DOHH2 (cell line): Measurements from ENCODE around the gene CCDC126.
A peak's percentile ranks its signal among the peaks of the same experiment; 100 is the strongest.
"Not testable (repeated sequence)": the region's sequence is repeated elsewhere in the genome, so short reads cannot be mapped to it uniquely, and the experiment has no call there.

Experiments used
- H3F3A ChIP-seq: fragments of 200-600 bp; sonication (generic), shearing (Covaris generic); 2 replicates; pipeline ENCODE4 v1.6.0; 2016; ENCODE audit warnings: antibody characterized with exemption, mild to moderate bottlenecking; ENCODE audit not compliant: control insufficient read depth, insufficient read depth
- H3K27ac ChIP-seq: fragments of 200-600 bp; sonication (generic); 2 replicates; pipeline ENCODE4 v1.5.1; 2014; ENCODE audit warnings: low read depth, mild to moderate bottlenecking, low read length, moderate library complexity
- H3K27me3 ChIP-seq: fragments of 200-600 bp; sonication (generic); 2 replicates; pipeline ENCODE4 v1.6.1; 2014; ENCODE audit warnings: mild to moderate bottlenecking, low read length, mixed read lengths; ENCODE audit not compliant: control insufficient read depth
- H3K36me3 ChIP-seq: fragments of 200-600 bp; sonication (generic); 2 replicates; pipeline ENCODE4 v1.6.1; 2014; ENCODE audit warnings: mild to moderate bottlenecking, low read length, moderate library complexity, mixed read lengths; ENCODE audit not compliant: control insufficient read depth
- H3K4me1 ChIP-seq: fragments of 200-600 bp; sonication (generic); 2 replicates; pipeline ENCODE4 v1.6.1; 2014; ENCODE audit warnings: mild to moderate bottlenecking, low read length, mixed read lengths; ENCODE audit not compliant: control insufficient read depth
- H3K4me2 ChIP-seq: fragments of 200-600 bp; sonication (generic); 2 replicates; pipeline ENCODE4 v1.6.0; 2014; ENCODE audit warnings: mild to moderate bottlenecking, low read length, moderate library complexity
- H3K4me3 ChIP-seq: fragments of 200-600 bp; sonication (generic); 2 replicates; pipeline ENCODE4 v1.5.1; 2014; ENCODE audit warnings: mild to moderate bottlenecking, low read length, mixed read lengths
- H3K79me2 ChIP-seq: fragments of 200-600 bp; sonication (generic); 2 replicates; pipeline ENCODE4 v1.6.1; 2014; ENCODE audit warnings: mild to moderate bottlenecking, low read length, mixed read lengths; ENCODE audit not compliant: control insufficient read depth
- H3K9me2 ChIP-seq: fragments of 200-600 bp; sonication (generic); replicated peaks from 2 replicates; pipeline ENCODE4 v1.6.1; 2014; ENCODE audit warnings: mild to moderate bottlenecking, low read length, mixed read lengths; ENCODE audit not compliant: control insufficient read depth
- H3K9me3 ChIP-seq: fragments of 200-600 bp; sonication (generic); 2 replicates; pipeline ENCODE4 v1.6.1; 2014; ENCODE audit warnings: antibody characterized with exemption, low read length, mixed read lengths; ENCODE audit not compliant: control insufficient read depth, insufficient read depth
- H4K20me1 ChIP-seq: fragments of 200-600 bp; sonication (generic); 2 replicates; pipeline ENCODE4 v1.6.0; 2014; ENCODE audit warnings: low read depth, mild to moderate bottlenecking, antibody characterized with exemption, low read length, moderate library complexity; ENCODE audit not compliant: control insufficient read depth, insufficient read depth
- EZH2phosphoT487 ChIP-seq: fragments of 200-600 bp; sonication (generic); IDR thresholded peaks from 2 replicates; pipeline ENCODE4 v1.6.1; 2017; ENCODE audit warnings: borderline replicate concordance, mild to moderate bottlenecking, antibody characterized with exemption, low read length, moderate library complexity, mixed read lengths
- TF ChIP-seq, protein P1 (sequence below): fragments of 200-600 bp; sonication (generic); IDR thresholded peaks from one replicate; pipeline ENCODE4 v1.5.1; 2014; ENCODE audit warnings: antibody characterized with exemption, mild to moderate bottlenecking, low read depth, low read length; ENCODE audit not compliant: poor library complexity, severe bottlenecking

CCDC126 gene

DNA sequence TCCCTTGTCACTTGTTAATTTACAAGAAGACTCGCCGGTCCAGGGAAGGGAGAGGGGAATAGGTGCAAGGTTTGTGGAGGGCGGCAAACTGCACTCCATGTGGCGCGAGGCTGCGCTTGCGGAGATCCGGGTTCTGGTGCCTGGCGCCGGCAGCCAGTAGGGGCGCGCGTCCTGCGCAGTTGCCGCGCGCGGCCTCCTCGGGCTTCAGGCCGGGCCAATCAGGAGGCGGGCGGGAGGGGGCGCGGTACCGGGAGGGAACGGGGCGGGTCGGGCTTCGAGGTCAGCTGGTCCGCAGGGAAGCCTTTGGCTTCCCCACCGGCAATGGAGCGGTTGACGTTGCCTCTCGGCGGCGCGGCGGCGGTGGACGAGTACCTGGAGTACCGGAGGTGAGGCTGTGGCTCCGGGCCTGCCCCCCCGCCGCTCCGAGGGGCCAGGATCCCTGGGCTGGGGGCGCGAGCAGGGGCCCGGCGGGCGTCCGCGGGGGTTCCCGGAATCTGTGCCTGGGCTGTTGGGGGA is 82.8 kb downstream of the CCDC126 start, which contains the start of gene FAM221A:
Gene FAM221A, plus strand, starts transcription at position 302 of the 516 bp plus-strand sequence. Its CDS starts 20 bp downstream, at position 322.
- Histone ChIP-seq H3K4me3 (peak within 1 kb of the TSS; percentile 70), H4K20me1 (no peaks in the 10 kb centered on the region), H3K79me2 (peaks cover 3% of the 10 kb centered on the region; the same call in 1 of the 2 replicates), H3F3A (no peaks in the 10 kb centered on the region), H3K4me1 (peaks cover 14% of the 10 kb centered on the region), H3K9me2 (no peaks in the 10 kb centered on the region), H3K27me3 (peaks cover 8% of the 10 kb centered on the region; the same call in 1 of the 2 replicates), H3K27ac (peak within 1 kb of the TSS; percentile 52), H3K36me3 (no peaks in the 10 kb centered on the region), H3K9me3 (peaks cover 3% of the 10 kb centered on the region; the same call in 1 of the 2 replicates), H3K4me2 (peak within 1 kb of the TSS; percentile 74)
- TF ChIP-seq EZH2phosphoT487, result no peak
- TF ChIP-seq, protein P1, sequence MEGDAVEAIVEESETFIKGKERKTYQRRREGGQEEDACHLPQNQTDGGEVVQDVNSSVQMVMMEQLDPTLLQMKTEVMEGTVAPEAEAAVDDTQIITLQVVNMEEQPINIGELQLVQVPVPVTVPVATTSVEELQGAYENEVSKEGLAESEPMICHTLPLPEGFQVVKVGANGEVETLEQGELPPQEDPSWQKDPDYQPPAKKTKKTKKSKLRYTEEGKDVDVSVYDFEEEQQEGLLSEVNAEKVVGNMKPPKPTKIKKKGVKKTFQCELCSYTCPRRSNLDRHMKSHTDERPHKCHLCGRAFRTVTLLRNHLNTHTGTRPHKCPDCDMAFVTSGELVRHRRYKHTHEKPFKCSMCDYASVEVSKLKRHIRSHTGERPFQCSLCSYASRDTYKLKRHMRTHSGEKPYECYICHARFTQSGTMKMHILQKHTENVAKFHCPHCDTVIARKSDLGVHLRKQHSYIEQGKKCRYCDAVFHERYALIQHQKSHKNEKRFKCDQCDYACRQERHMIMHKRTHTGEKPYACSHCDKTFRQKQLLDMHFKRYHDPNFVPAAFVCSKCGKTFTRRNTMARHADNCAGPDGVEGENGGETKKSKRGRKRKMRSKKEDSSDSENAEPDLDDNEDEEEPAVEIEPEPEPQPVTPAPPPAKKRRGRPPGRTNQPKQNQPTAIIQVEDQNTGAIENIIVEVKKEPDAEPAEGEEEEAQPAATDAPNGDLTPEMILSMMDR, result peak; percentile 81

DNA sequence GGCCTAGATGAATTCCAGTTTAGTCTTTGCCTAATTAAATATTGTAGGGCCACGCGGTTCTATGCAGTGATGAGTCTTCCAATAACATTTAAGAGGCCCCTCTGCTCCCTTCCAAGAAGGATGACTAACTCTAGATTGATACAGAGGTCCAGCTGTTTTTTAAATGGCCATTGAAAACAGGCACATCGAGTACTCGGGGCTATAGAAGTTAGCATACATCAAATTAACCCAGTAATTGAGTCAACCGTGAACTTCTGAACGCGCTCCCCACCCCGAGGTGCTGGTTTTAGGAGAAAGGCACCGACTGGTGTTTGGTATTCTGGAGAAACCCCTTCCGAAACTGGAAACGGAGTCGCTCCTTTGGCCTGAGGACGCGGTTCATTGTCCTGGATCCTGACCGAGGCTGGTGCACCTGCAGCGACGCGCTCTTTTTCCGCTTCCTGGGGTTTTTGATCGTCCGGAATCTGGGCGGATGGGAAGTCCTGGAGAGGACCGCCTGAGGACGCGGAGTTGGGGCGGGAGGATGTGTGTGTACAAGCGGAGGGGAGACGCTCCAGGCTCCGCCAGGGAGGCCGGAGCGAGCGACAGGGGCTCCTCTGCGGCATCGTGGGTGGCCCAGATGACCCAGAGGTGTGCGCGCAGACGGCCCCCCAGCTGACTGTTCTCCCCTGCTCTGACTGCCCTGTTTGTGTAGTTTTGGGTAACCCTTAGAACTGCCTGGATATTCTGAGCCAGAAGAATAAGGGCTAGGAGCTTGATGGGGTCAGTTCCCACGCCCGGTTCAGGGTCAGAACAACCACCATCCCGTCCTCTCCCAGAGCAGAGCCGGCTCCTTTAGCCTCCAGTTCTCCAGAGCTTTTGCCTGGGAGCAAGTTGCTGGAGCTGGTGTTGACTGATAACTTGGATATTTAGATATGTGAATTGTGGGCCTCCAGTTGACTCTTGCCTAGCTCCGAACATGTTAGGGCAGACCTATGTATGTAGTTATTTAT is 83.5 kb downstream of the CCDC126 start:
- no peaks in the 10 kb centered on the region for H3K9me2 ChIP-seq
- H3K4me2 ChIP-seq, result peak overlapping the region; percentile 74
- TF ChIP-seq, protein P1, result no peak
- TF ChIP-seq EZH2phosphoT487, result no peak
- H3K27me3 ChIP-seq, result peaks cover 8% of the 10 kb centered on the region; the same call in 1 of the 2 replicates
- no peaks in the 10 kb centered on the region for H3F3A ChIP-seq
- H4K20me1 ChIP-seq, result no peaks in the 10 kb centered on the region
- H3K36me3 ChIP-seq, result no peaks in the 10 kb centered on the region
- H3K79me2 ChIP-seq, result peaks cover 3% of the 10 kb centered on the region; the same call in 1 of the 2 replicates
- peak overlapping the region; percentile 52 for H3K27ac ChIP-seq
- H3K4me3 ChIP-seq, result peak overlapping the region; percentile 70
- peaks cover 14% of the 10 kb centered on the region for H3K4me1 ChIP-seq
- H3K9me3 ChIP-seq, result no peaks in the 10 kb centered on the region

- H3F3A ChIP-seq, H3K9me2 ChIP-seq, H3K79me2 ChIP-seq, H3K27ac ChIP-seq, H3K9me3 ChIP-seq, H3K36me3 ChIP-seq, H4K20me1 ChIP-seq, H3K27me3 ChIP-seq, H3K4me2 ChIP-seq, H3K4me3 ChIP-seq: not testable (repeated sequence)
- H3K4me1 ChIP-seq, result peaks cover 14% of the 10 kb centered on the region
These were observed 86.9 kb downstream of the CCDC126 start for GRCh38 chr7:23684041-23684440.

DNA sequence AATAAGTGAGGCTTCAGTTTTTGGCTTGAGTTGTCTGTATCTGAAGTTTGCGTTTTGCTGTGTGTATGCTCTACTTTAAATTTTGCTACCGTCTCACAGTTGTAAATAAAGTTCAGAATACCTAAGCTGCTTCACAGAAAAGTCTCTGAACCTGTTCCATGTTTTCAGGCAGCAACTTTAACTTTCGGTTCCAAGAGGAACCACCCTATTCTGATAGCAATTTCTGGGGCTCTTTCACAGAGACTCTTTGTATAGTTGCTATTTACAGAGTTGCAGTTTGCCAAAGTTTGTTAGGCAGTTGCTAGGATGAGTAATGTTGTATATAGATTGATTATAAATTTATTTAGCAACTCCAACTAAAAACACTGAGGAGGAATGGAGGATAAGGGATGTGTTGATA is 88.5 kb downstream of the CCDC126 start:
- Histone ChIP-seq H4K20me1 (no peaks in the 10 kb centered on the region), H3K27me3 (no peaks in the 10 kb centered on the region), H3K9me3 (no peaks in the 10 kb centered on the region), H3K4me1 (peaks cover 4% of the 10 kb centered on the region; the same call in 1 of the 2 replicates), H3K27ac (no peak overlapping the region), H3K4me3 (no peak overlapping the region), H3K36me3 (no peaks in the 10 kb centered on the region), H3K79me2 (peaks cover 3% of the 10 kb centered on the region; the same call in 1 of the 2 replicates), H3K4me2 (no peak overlapping the region), H3K9me2 (no peaks in the 10 kb centered on the region), H3F3A (no peaks in the 10 kb centered on the region)
- no peak for TF ChIP-seq EZH2phosphoT487
- TF ChIP-seq, protein P1, result no peak
